HCT116 (cell line): ENCODE measurements around the gene GPC5. TPM values are rescaled to one million over a fixed set of nuclear protein-coding genes. Genes with fewer than 3 reads are reported as not detected.

ENCODE experiments used
- ATAC-seq: fragments of 200-7000 bp; cut with Tn5 transposase; 2 replicates; pipeline ENCODE4 v1.9.1; 2020; ENCODE audit warnings: mild to moderate bottlenecking, moderate library complexity
- BruUV-seq: library from RNA; stranded (reverse); fragments of 400-500 nt; replicated peaks from 2 replicates; lab custom pipeline; 2021; lab: Mats Ljungman, UMichigan
- CTCF ChIA-PET: fragments of 300-600 bp; sonication (Branson Sonifier 250); formaldehyde crosslinking; loops from one replicate; lab custom pipeline; 2021; ENCODE audit warnings: antibody characterized with exemption; lab: Charles Lee
- POLR2A ChIA-PET: fragments of 300-600, 350-600 bp; sonication (Branson Sonifier 250); formaldehyde crosslinking; loops from one replicate; lab custom pipeline; 2021; ENCODE audit warnings: antibody characterized with exemption; lab: Charles Lee
- RAD21 ChIA-PET, 2 experiments: fragments of 300-600 bp; sonication (Branson Sonifier 250); formaldehyde crosslinking; loops; one replicate each; lab custom pipeline; 2023; ENCODE audit warnings: low total read pairs in 2 of 2; ENCODE audit not compliant: uncharacterized antibody in 2 of 2, unreplicated experiment in 2 of 2, low non-redundant PET in 1 of 2; lab: Charles Lee
- DNase-seq: peaks from one replicate; pipeline ENCODE4 v3.0.0-alpha.2; 2010; ENCODE audit warnings: low read depth, low spot score
- H2AFZ ChIP-seq: fragments of 200-600 bp; shearing (Covaris generic), sonication (generic); 2 replicates; pipeline ENCODE4 v1.6.1; 2017; ENCODE audit warnings: low read depth, mixed run types, mixed read lengths, antibody characterized with exemption, low read length; ENCODE audit not compliant: poor library complexity, severe bottlenecking
- H3K27ac ChIP-seq: 2 replicates; pipeline ENCODE4 v1.5.1; 2012; ENCODE audit warnings: low read depth, low read length
- H3K27me3 ChIP-seq: fragments of 200-600 bp; sonication (generic); 2 replicates; pipeline ENCODE4 v1.6.1; 2016; ENCODE audit warnings: mixed run types, low read length, mixed read lengths; ENCODE audit not compliant: insufficient read depth
- H3K36me3 ChIP-seq, 2 experiments: fragments of 200-500 bp in 1 of 2; fragments of 200-600 bp in 1 of 2; sonication (Bioruptor generic) in 1 of 2; sonication (generic) in 1 of 2; 2 replicates each; pipeline versions ENCODE4 v1.5.1 to v1.6.1; 2014 to 2016; ENCODE audit warnings: low read length in 2 of 2, inconsistent platforms in 1 of 2, mixed read lengths in 1 of 2, mixed run types in 1 of 2; ENCODE audit not compliant: insufficient read depth in 2 of 2, control insufficient read depth in 1 of 2
- H3K4me1 ChIP-seq, 2 experiments: fragments of 200-600 bp in 1 of 2; sonication (generic) in 1 of 2; 2 replicates each; pipeline versions ENCODE4 v1.5.1 to v1.6.1; 2012 to 2017; ENCODE audit warnings: low read length in 2 of 2, inconsistent platforms in 1 of 2, mild to moderate bottlenecking in 1 of 2, mixed read lengths in 1 of 2, mixed run types in 1 of 2, moderate library complexity in 1 of 2; ENCODE audit not compliant: insufficient read depth in 2 of 2, control insufficient read depth in 1 of 2
- H3K4me2 ChIP-seq: fragments of 200-600 bp; sonication (generic); 2 replicates; pipeline ENCODE4 v1.6.1; 2017; ENCODE audit warnings: mixed run types, low read length, mixed read lengths
- H3K4me3 ChIP-seq, 2 experiments: fragments of 200-600 bp in 1 of 2; sonication (generic) in 1 of 2; replicated peaks in 1 of 2; 2 replicates each; pipeline ENCODE4 v1.5.1; 2011 to 2016; ENCODE audit warnings: low read length in 2 of 2, control low read depth in 1 of 2, low read depth in 1 of 2, mild to moderate bottlenecking in 1 of 2, mixed read lengths in 1 of 2, mixed run types in 1 of 2
- H3K79me2 ChIP-seq: fragments of 200-600 bp; sonication (generic); 2 replicates; pipeline ENCODE4 v1.6.1; 2017; ENCODE audit warnings: mild to moderate bottlenecking, mixed run types, low read length, moderate library complexity, mixed read lengths; ENCODE audit not compliant: insufficient read depth
- H3K9ac ChIP-seq: fragments of 200-600 bp; sonication (generic); 2 replicates; pipeline ENCODE4 v1.6.1; 2016; ENCODE audit warnings: low read length, mixed read lengths
- H3K9me2 ChIP-seq: fragments of 200-600 bp; sonication (generic), shearing (Covaris generic); 2 replicates; pipeline ENCODE4 v1.6.1; 2017; ENCODE audit warnings: mixed run types, mild to moderate bottlenecking, moderate library complexity; ENCODE audit not compliant: insufficient read depth
- H3K9me3 ChIP-seq, 2 experiments: fragments of 200-500 bp in 1 of 2; fragments of 200-600 bp in 1 of 2; sonication (Bioruptor generic) in 1 of 2; sonication (generic) in 1 of 2; 2 replicates each; pipeline ENCODE4 v1.6.1; 2014 to 2017; ENCODE audit warnings: low read length in 2 of 2, mixed read lengths in 2 of 2, inconsistent platforms in 1 of 2, low read depth in 1 of 2, mild to moderate bottlenecking in 1 of 2, mixed run types in 1 of 2, moderate library complexity in 1 of 2; ENCODE audit not compliant: control insufficient read depth in 1 of 2, insufficient read depth in 1 of 2
- H4K20me1 ChIP-seq: fragments of 200-600 bp; sonication (generic), shearing (Covaris generic); 2 replicates; pipeline ENCODE4 v1.6.1; 2017; ENCODE audit warnings: mixed run types, mild to moderate bottlenecking, moderate library complexity; ENCODE audit not compliant: insufficient read depth
- CBX3 ChIP-seq: IDR thresholded peaks from 2 replicates; pipeline ENCODE4 v1.6.1; 2012; ENCODE audit warnings: low read depth
- EGR1 ChIP-seq: IDR thresholded peaks from 2 replicates; pipeline ENCODE4 v1.6.1; 2012; ENCODE audit warnings: low read depth
- ELF1 ChIP-seq: IDR thresholded peaks from 2 replicates; pipeline ENCODE4 v1.6.1; 2012; ENCODE audit warnings: low read depth, borderline replicate concordance
- EZH2phosphoT487 ChIP-seq: fragments of 200-600 bp; IDR thresholded peaks from 2 replicates; pipeline ENCODE4 v1.6.1; 2018; ENCODE audit warnings: antibody characterized with exemption, borderline replicate concordance
- FOSL1 ChIP-seq: IDR thresholded peaks from 2 replicates; pipeline ENCODE4 v1.6.1; 2012; ENCODE audit warnings: low read depth
- JUND ChIP-seq: IDR thresholded peaks from 2 replicates; pipeline ENCODE4 v1.6.1; 2012
- POLR2A ChIP-seq: IDR thresholded peaks from 2 replicates; pipeline ENCODE4 v1.7.0; 2011; ENCODE audit warnings: borderline replicate concordance; ENCODE audit not compliant: insufficient read depth, insufficient read length; ENCODE audit errors: extremely low read depth
- REST ChIP-seq: IDR thresholded peaks from 2 replicates; pipeline ENCODE4 v1.6.1; 2012; ENCODE audit warnings: low read depth
- TCF7L2 ChIP-seq: IDR thresholded peaks from 2 replicates; pipeline ENCODE4 v1.7.0; 2011; ENCODE audit warnings: borderline replicate concordance, inconsistent platforms; ENCODE audit not compliant: insufficient read depth, insufficient read length; ENCODE audit errors: extremely low read depth
- intact Hi-C: fragments of 100-400 bp; cut with micrococcal nuclease; formaldehyde crosslinking; loops from 2 replicates; pipeline ENCODE4 v1.10.0; 2022
- total RNA-seq: library from RNA; stranded (reverse); gene quantifications from one replicate; pipeline ENCODE4 v1.2.1, GENCODE V29; 2021; ENCODE audit not compliant: unreplicated experiment

Gene GPC5
- total RNA-seq, 1 experiment from 2014 or later, result not detected

GRCh38 chr13:92403606-92404005 lies 1005.2 kb downstream of the GPC5 start:
- ATAC-seq (no peak), DNase-seq (no peak)
- H3K9ac ChIP-seq, result no peak overlapping the region
- peaks cover 7 to 18% of the 10 kb centered on the region in 2 experiments; a peak in 3 of 4 replicates for H3K9me3 ChIP-seq
- intact Hi-C loops, result no loop called here
- ChIA-PET CTCF (no interaction called here), POLR2A (no interaction called here), RAD21 (no interaction called here)
- H3K4me3 ChIP-seq, result no peak overlapping the region
- TF ChIP-seq EGR1, result no peak
- no peak for TF ChIP-seq EZH2phosphoT487
- TF ChIP-seq JUND, result no peak
- TF ChIP-seq ELF1, result no peak
- TF ChIP-seq TCF7L2, result no peak
- TF ChIP-seq REST, result no peak
- no peak for TF ChIP-seq FOSL1
- no peak for TF ChIP-seq POLR2A
- TF ChIP-seq CBX3, result no peak
- H3K9me2 ChIP-seq, result no peaks in the 10 kb centered on the region
- no peaks in the 10 kb centered on the region for H3K36me3 ChIP-seq
- H3K79me2 ChIP-seq, result no peaks in the 10 kb centered on the region
- H4K20me1 ChIP-seq, result no peaks in the 10 kb centered on the region; the same call in 1 of the 2 replicates
- BruUV-seq, result no TSS peak
- no peaks in the 10 kb centered on the region for H3K4me1 ChIP-seq
- H3K27me3 ChIP-seq, result no peaks in the 10 kb centered on the region
- no peak overlapping the region for H2AFZ ChIP-seq
- H3K4me2 ChIP-seq, result no peak overlapping the region
- no peak overlapping the region for H3K27ac ChIP-seq
